Measurements from ENCODE around the gene NPHS1. TPM values are rescaled to one million over a fixed set of nuclear protein-coding genes. Genes with fewer than 3 reads are reported as not detected.

The NPHS1 gene
- total and polyA plus RNA-seq, 9 of the 15 experiments (the other 6 are each of a cell fraction or from before 2014, with no cell fraction given), result 0.01 to 0.28 (median 0.14) TPM; not detected in 5

DNA sequence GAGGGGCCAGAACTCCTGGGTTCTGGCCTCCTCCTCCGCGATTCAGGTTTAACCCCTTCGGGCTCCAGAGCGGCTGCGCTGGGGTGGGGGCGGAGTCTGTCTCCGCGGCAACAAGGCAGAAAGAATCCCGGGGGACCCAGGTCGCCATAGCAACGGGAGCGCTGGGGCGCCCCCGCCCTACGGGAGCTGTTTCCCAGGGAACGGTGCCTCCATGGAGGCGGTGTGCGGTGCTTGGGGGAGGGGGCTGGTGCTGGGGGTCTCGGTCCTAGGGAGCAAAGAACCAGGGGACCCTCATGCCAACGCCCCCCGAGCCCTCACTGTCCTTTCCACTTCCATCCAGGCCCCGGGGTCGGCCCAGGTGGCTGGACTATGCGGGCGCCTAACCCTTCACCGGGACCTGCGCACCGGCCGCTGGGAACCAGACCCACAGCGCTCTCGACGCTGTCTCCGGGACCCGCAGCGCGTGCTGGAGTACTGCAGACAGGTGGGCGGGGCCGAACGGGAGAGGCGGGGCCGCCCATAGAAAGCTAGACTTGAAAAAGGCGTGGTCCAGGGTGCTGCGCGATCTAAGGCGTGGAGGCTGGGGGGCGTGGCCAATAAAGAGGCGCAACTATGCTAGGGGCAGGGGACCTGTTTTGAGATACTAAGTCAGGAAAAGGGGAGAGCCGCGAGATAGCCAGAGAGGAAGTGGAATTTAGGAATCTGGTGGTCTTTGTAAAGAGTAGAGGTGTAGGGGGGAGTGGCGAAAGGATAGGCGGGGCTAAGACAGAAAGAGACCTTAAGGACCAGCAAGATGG, 17.2 kb upstream of the NPHS1 start (continued):
- TF ChIP-seq RERE (CRISPR knock-in tag; IDR thresholded peaks at IDR 0.05; ENCODE audit: borderline replicate concordance) (no peak), HMGN3 (IDR thresholded peaks at IDR 0.05; ENCODE audit: borderline replicate concordance, extremely low read depth, insufficient read length, low read depth, low read length) (no peak), NR2F6 (CRISPR knock-in tag; IDR thresholded peaks at IDR 0.05) (no peak), CC2D1A (IDR thresholded peaks at IDR 0.05) (no peak), MYNN (IDR thresholded peaks at IDR 0.05) (peak; percentile 20; the same call in 1 of the 2 replicates), MYNN (CRISPR knock-in tag; IDR thresholded peaks at IDR 0.05) (no peak), MAZ (CRISPR knock-in tag; conservative IDR thresholded peaks at IDR 0.05 in 1 of 2, IDR thresholded peaks at IDR 0.05 in 1 of 2) (peak in 1 of 2 experiments; percentile 36; a peak in 2 of 4 replicates), KDM4B (IDR thresholded peaks at IDR 0.05; ENCODE audit: borderline replicate concordance in 2 of 2, low read depth in 1 of 2) (no peak), ZNF561 (CRISPR knock-in tag; conservative IDR thresholded peaks at IDR 0.05) (no peak), MTF1 (CRISPR knock-in tag; IDR thresholded peaks at IDR 0.05; ENCODE audit: borderline replicate concordance) (no peak), KLF6 (CRISPR knock-in tag; IDR thresholded peaks at IDR 0.05; ENCODE audit: borderline replicate concordance) (no peak), CREBBP (IDR thresholded peaks at IDR 0.05; ENCODE audit: low read depth, low read length) (no peak), ZNF707 (CRISPR knock-in tag; conservative IDR thresholded peaks at IDR 0.05) (no peak), ETV6 (IDR thresholded peaks at IDR 0.05; ENCODE audit: borderline replicate concordance in 1 of 2, low read depth in 2 of 2, low read length in 1 of 2) (no peak), ETV6 (CRISPR knock-in tag; IDR thresholded peaks at IDR 0.05; ENCODE audit: borderline replicate concordance) (no peak), ZNF253 (CRISPR knock-in tag; conservative IDR thresholded peaks at IDR 0.05) (no peak)
- TF ChIP-seq, protein P1, sequence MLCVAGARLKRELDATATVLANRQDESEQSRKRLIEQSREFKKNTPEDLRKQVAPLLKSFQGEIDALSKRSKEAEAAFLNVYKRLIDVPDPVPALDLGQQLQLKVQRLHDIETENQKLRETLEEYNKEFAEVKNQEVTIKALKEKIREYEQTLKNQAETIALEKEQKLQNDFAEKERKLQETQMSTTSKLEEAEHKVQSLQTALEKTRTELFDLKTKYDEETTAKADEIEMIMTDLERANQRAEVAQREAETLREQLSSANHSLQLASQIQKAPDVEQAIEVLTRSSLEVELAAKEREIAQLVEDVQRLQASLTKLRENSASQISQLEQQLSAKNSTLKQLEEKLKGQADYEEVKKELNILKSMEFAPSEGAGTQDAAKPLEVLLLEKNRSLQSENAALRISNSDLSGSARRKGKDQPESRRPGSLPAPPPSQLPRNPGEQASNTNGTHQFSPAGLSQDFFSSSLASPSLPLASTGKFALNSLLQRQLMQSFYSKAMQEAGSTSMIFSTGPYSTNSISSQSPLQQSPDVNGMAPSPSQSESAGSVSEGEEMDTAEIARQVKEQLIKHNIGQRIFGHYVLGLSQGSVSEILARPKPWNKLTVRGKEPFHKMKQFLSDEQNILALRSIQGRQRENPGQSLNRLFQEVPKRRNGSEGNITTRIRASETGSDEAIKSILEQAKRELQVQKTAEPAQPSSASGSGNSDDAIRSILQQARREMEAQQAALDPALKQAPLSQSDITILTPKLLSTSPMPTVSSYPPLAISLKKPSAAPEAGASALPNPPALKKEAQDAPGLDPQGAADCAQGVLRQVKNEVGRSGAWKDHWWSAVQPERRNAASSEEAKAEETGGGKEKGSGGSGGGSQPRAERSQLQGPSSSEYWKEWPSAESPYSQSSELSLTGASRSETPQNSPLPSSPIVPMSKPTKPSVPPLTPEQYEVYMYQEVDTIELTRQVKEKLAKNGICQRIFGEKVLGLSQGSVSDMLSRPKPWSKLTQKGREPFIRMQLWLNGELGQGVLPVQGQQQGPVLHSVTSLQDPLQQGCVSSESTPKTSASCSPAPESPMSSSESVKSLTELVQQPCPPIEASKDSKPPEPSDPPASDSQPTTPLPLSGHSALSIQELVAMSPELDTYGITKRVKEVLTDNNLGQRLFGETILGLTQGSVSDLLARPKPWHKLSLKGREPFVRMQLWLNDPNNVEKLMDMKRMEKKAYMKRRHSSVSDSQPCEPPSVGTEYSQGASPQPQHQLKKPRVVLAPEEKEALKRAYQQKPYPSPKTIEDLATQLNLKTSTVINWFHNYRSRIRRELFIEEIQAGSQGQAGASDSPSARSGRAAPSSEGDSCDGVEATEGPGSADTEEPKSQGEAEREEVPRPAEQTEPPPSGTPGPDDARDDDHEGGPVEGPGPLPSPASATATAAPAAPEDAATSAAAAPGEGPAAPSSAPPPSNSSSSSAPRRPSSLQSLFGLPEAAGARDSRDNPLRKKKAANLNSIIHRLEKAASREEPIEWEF (CRISPR knock-in tag; IDR thresholded peaks at IDR 0.05), result no peak

Measured in K562 (cell line).